A549 (cell line): ENCODE measurements around the gene MYT1. TPM values are rescaled to one million over a fixed set of nuclear protein-coding genes. Genes with fewer than 3 reads are reported as not detected.

Experiments
- ATAC-seq, 2 experiments: fragments of 200-7000 bp in 1 of 2; fragments of >200 bp in 1 of 2; cut with Nextera tagmentation in 1 of 2; cut with Tn5 transposase in 1 of 2; 3 replicates each; pipeline versions ENCODE4 v1.8.0 to v1.9.1; 2018 to 2020; ENCODE audit warnings: mild to moderate bottlenecking in 1 of 2, moderate library complexity in 1 of 2
- CTCF ChIA-PET: fragments of 300-600 bp; sonication (Branson Sonifier 250); formaldehyde crosslinking; extraction: SDS; loops from one replicate; lab custom pipeline; 2021; ENCODE audit warnings: antibody characterized with exemption, inconsistent platforms; lab: Yijun Ruan, JAX
- POLR2A ChIA-PET: fragments of 350-600 bp; formaldehyde crosslinking; extraction: SDS; loops from one replicate; lab custom pipeline; 2021; ENCODE audit warnings: antibody characterized with exemption, inconsistent platforms; lab: Yijun Ruan, JAX
- DNase-seq, 2 experiments: peaks; one replicate each; pipeline versions ENCODE4 v3.0.0 to v3.0.0-alpha.2; 2011 to 2016; ENCODE audit warnings: low read depth in 1 of 2, low spot score in 1 of 2
- FAIRE-seq: peaks from 2 replicates; lab custom pipeline; 2011; peaks lifted over from hg19 to GRCh38; lab: Jason Lieb, UNC
- H3K27ac ChIP-seq, 2 experiments: fragments of >200 bp; sonication (Bioruptor Twin); formaldehyde crosslinking; 3 replicates each; pipeline ENCODE4 v1.5.1; 2016 to 2017
- H3K4me1 ChIP-seq: fragments of >200 bp; sonication (Bioruptor Twin); formaldehyde crosslinking; 3 replicates; pipeline ENCODE4 v1.6.1; 2016
- H3K4me2 ChIP-seq: fragments of >200 bp; sonication (Bioruptor Twin); formaldehyde crosslinking; 3 replicates; pipeline ENCODE4 v1.6.1; 2016
- H3K4me3 ChIP-seq: fragments of >200 bp; sonication (Bioruptor Twin); formaldehyde crosslinking; 3 replicates; pipeline ENCODE4 v1.5.1; 2016
- H3K9me3 ChIP-seq: fragments of >200 bp; sonication (Bioruptor Twin); formaldehyde crosslinking; 3 replicates; pipeline ENCODE4 v1.6.1; 2016
- BHLHE40 ChIP-seq: IDR thresholded peaks from 2 replicates; pipeline ENCODE4 v1.6.1; 2012; ENCODE audit warnings: low read depth, low read length, inconsistent platforms
- CBX2 ChIP-seq: fragments of 200-600 bp; sonication (generic); IDR thresholded peaks from 2 replicates; pipeline ENCODE4 v1.6.1; 2016; ENCODE audit warnings: low read depth, mild to moderate bottlenecking, borderline replicate concordance
- CBX8 ChIP-seq: fragments of 200-600 bp; sonication (generic); IDR thresholded peaks from 2 replicates; pipeline ENCODE4 v1.6.1; 2016
- CEBPB ChIP-seq, 2 experiments: fragments of >200 bp in 1 of 2; sonication (Bioruptor Twin) in 1 of 2; formaldehyde crosslinking in 1 of 2; IDR thresholded peaks; 2 replicates each; pipeline ENCODE4 v1.6.1; 2012 to 2016
- CHD4 ChIP-seq: fragments of 200-600 bp; sonication (generic); IDR thresholded peaks from 2 replicates; pipeline ENCODE4 v1.6.1; 2016; ENCODE audit warnings: antibody characterized with exemption, mild to moderate bottlenecking, borderline replicate concordance
- EHMT2 ChIP-seq: fragments of 200-600 bp; sonication (generic); IDR thresholded peaks from 2 replicates; pipeline ENCODE4 v1.6.1; 2016; ENCODE audit warnings: antibody characterized with exemption, low read depth, mild to moderate bottlenecking, moderate library complexity
- ELK1 ChIP-seq: fragments of 150-350 bp; IDR thresholded peaks from 2 replicates; pipeline ENCODE4 v1.6.1; 2014; ENCODE audit warnings: low read depth, mild to moderate bottlenecking, low read length
- EP300 ChIP-seq, 2 experiments: fragments of >200 bp; sonication (Bioruptor Twin); formaldehyde crosslinking; IDR thresholded peaks; 2 replicates in 1 of 2; 3 replicates in 1 of 2; pipeline ENCODE4 v1.6.1; 2016 to 2017
- FOSB ChIP-seq: fragments of 250-450 bp; sonication (Bioruptor Pico); IDR thresholded peaks from 2 replicates; pipeline ENCODE4 v1.5.0; 2020; ENCODE audit warnings: mild to moderate bottlenecking, moderate library complexity
- FOSL2 ChIP-seq, 2 experiments: fragments of 450-650 bp in 1 of 2; fragments of >200 bp in 1 of 2; sonication (Bioruptor Twin) in 1 of 2; formaldehyde crosslinking; IDR thresholded peaks; 2 replicates each; pipeline versions ENCODE4 v1.5.0 to v1.6.1; 2016 to 2020; ENCODE audit warnings: mild to moderate bottlenecking in 1 of 2, moderate library complexity in 1 of 2
- GATA3 ChIP-seq: IDR thresholded peaks from 2 replicates; pipeline ENCODE4 v1.6.1; 2012; ENCODE audit warnings: borderline replicate concordance
- HEYL ChIP-seq: fragments of 250-450 bp; sonication (Bioruptor Pico); IDR thresholded peaks from 2 replicates; pipeline ENCODE4 v1.8.0; 2021; ENCODE audit warnings: mild to moderate bottlenecking, moderate library complexity
- HMGXB4 ChIP-seq: fragments of 250-450 bp; sonication (Bioruptor Pico); IDR thresholded peaks from 2 replicates; pipeline ENCODE4 v1.5.0; 2021; ENCODE audit warnings: mild to moderate bottlenecking, moderate library complexity, borderline replicate concordance
- HOXA7 ChIP-seq: fragments of 250-450 bp; sonication (Bioruptor Pico); IDR thresholded peaks from 2 replicates; pipeline ENCODE4 v1.5.0; 2020; ENCODE audit warnings: mild to moderate bottlenecking, moderate library complexity
- HOXB13 ChIP-seq: fragments of 250-450 bp; sonication (Bioruptor Pico); IDR thresholded peaks from 2 replicates; pipeline ENCODE4 v1.5.0; 2020; ENCODE audit warnings: low read depth, mild to moderate bottlenecking, moderate library complexity
- KDM5A ChIP-seq: fragments of 200-600 bp; sonication (generic); IDR thresholded peaks from 2 replicates; pipeline ENCODE4 v1.6.1; 2016; ENCODE audit warnings: antibody characterized with exemption, mild to moderate bottlenecking
- MAZ ChIP-seq: fragments of 150-350 bp; IDR thresholded peaks from 2 replicates; pipeline ENCODE4 v1.6.1; 2014; ENCODE audit warnings: antibody characterized with exemption, low read depth, low read length, borderline replicate concordance
- NR3C1 ChIP-seq: fragments of >200 bp; sonication (Bioruptor Twin); formaldehyde crosslinking; IDR thresholded peaks from 3 replicates; pipeline ENCODE4 v1.6.1; 2017
- PBX3 ChIP-seq: IDR thresholded peaks from 2 replicates; pipeline ENCODE4 v1.6.1; 2012
- PHF8 ChIP-seq: fragments of 200-600 bp; sonication (generic); IDR thresholded peaks from 2 replicates; pipeline ENCODE4 v1.6.1; 2016; ENCODE audit warnings: low read depth, mild to moderate bottlenecking, antibody characterized with exemption, moderate library complexity, borderline replicate concordance
- POLR2A ChIP-seq: IDR thresholded peaks from 2 replicates; pipeline ENCODE4 v1.6.1; 2012; ENCODE audit warnings: mild to moderate bottlenecking, low read length
- POLR2AphosphoS2 ChIP-seq: conservative IDR thresholded peaks from 2 replicates; pipeline ENCODE4 v1.6.1; 2012; ENCODE audit warnings: low read length, improper control_type of control experiment, inconsistent platforms
- RARB ChIP-seq: fragments of 250-450 bp; sonication (Bioruptor Pico); IDR thresholded peaks from 2 replicates; pipeline ENCODE4 v1.8.0; 2021; ENCODE audit warnings: mild to moderate bottlenecking, moderate library complexity
- RCOR1 ChIP-seq: fragments of 150-350 bp; IDR thresholded peaks from 2 replicates; pipeline ENCODE4 v1.6.1; 2014; ENCODE audit warnings: antibody characterized with exemption, low read length, low read depth
- RNF2 ChIP-seq: fragments of 200-600 bp; sonication (generic); IDR thresholded peaks from 2 replicates; pipeline ENCODE4 v1.6.1; 2016; ENCODE audit warnings: low read depth, mild to moderate bottlenecking, antibody characterized with exemption, moderate library complexity, borderline replicate concordance
- SMC3 ChIP-seq: fragments of >200 bp; sonication (Bioruptor Twin); formaldehyde crosslinking; IDR thresholded peaks from 3 replicates; pipeline ENCODE4 v1.6.1; 2018; ENCODE audit warnings: inconsistent platforms
- TFCP2L1 ChIP-seq: fragments of 250-450 bp; sonication (Bioruptor Pico); IDR thresholded peaks from 2 replicates; pipeline ENCODE4 v1.5.0; 2021; ENCODE audit warnings: mild to moderate bottlenecking
- TP53 ChIP-seq: fragments of 250-450 bp; sonication (Bioruptor Pico); IDR thresholded peaks from 2 replicates; pipeline ENCODE4 v1.5.0; 2021; ENCODE audit warnings: mild to moderate bottlenecking, moderate library complexity
- WGBS: methylation state at CpG from one replicate; pipeline ENCODE4 v1.1.6; 2017; ENCODE audit errors: missing lambda C conversion rate; 5-methylcytosine and 5-hydroxymethylcytosine counted together
- polyA plus RNA-seq, 4 experiments: library from polyadenylated mRNA; depleted of rRNA in 3 of 4; stranded (reverse); fragments of >200 nt; fragmentation: RNase III in 1 of 4; extraction: RNeasy Plus Mini Kit Qiagen cat#74134 plus additional on column Dnase treatment in 1 of 4; gene quantifications; 2 replicates in 3 of 4; 3 replicates in 1 of 4; pipeline ENCODE4 v1.2.3, GENCODE V29; 2011 to 2017
- TF ChIP-seq, protein P1 (sequence below): fragments of 450-650 bp; IDR thresholded peaks from 2 replicates; pipeline ENCODE4 v1.6.1; 2014; ENCODE audit warnings: antibody characterized with exemption

Gene MYT1
- polyA plus RNA-seq, 2 of the 4 experiments (the other 2 are of a cell fraction): 0.21 to 0.22 TPM

DNA sequence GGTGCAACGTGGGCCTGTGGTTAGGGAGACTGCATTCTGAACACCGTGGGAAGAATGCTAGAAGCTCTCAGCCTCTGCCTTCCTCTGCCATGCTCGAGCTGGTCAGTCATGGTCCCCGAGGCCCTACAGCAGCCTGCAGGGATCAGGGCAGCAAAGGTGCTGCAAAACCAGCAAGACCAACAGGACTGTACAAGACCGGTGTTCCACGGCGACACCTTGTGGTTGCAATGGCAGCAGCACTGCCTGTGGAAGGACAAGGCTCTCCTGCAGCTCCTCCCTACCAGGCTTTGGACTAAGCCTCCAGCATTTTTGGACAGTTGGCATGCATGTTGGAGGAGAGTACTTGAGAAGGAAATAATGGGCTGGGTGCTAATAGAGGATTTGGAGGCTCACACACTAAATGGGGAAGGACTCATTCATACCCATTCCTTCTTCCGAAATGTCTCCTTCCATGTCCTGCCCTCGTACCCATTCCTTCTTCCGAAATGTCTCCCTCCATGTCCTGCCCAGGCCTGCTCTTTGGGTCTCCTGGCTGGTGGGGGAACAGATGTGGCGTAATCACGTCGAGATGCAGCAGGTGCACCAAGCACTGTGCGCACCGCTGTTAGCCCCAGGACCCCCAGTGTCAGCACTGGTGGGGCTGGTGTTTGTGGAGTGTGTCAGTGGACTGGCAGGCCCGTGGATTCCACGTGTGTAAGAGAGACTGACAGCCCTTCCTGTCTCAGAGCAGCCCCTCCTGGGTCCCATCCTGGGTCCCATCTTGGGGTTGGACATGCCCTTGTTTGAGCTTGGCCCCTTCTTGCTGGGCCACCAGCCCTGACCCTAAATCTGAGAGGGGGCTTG is 18.6 kb upstream of the MYT1 start (continued):
- TF ChIP-seq HMGXB4 (no peak), RNF2 (no peak)

GRCh38 chr20:64146301-64146935 is 17.8 kb upstream of the MYT1 start:
- 44% methylated on average over 6 of the region's 7 CpGs for WGBS
- H3K9me3 ChIP-seq: peaks cover 20% of the 10 kb centered on the region
- POLR2A ChIA-PET: no interaction called here
- no peak overlapping the region for H3K27ac ChIP-seq
- no peaks in the 10 kb centered on the region for H3K4me1 ChIP-seq
- no peak for ATAC-seq
- no peak for FAIRE-seq
- CTCF ChIA-PET: interaction anchor here (0.6 to 1.3 kb wide), 2 partner anchors 25 to 70 kb away, joined by 3 read pairs; no protein-coding TSS in a partner anchor
- DNase-seq: no peak
- no peak for TF ChIP-seq NR3C1
- TF ChIP-seq FOSL2 (IDR thresholded peaks at IDR 0.05): no peak
- TF ChIP-seq FOSL2 (CRISPR knock-in tag; IDR thresholded peaks at IDR 0.05): no peak
- no peak for TF ChIP-seq MAZ
- no peak for TF ChIP-seq FOSB (CRISPR knock-in tag)
- TF ChIP-seq CBX8: no peak
- TF ChIP-seq HOXB13 (CRISPR knock-in tag): no peak
- no peak for TF ChIP-seq RNF2
- TF ChIP-seq BHLHE40: no peak
- no peak for TF ChIP-seq EHMT2
- no peak for TF ChIP-seq HMGXB4
- TF ChIP-seq PHF8: no peak
- TF ChIP-seq POLR2A: no peak
- no peak for TF ChIP-seq RARB (CRISPR knock-in tag)
- TF ChIP-seq POLR2AphosphoS2: no peak
- TF ChIP-seq HOXA7: no peak
- no peak overlapping the region for H3K4me3 ChIP-seq
- no peak overlapping the region for H3K4me2 ChIP-seq

DNA sequence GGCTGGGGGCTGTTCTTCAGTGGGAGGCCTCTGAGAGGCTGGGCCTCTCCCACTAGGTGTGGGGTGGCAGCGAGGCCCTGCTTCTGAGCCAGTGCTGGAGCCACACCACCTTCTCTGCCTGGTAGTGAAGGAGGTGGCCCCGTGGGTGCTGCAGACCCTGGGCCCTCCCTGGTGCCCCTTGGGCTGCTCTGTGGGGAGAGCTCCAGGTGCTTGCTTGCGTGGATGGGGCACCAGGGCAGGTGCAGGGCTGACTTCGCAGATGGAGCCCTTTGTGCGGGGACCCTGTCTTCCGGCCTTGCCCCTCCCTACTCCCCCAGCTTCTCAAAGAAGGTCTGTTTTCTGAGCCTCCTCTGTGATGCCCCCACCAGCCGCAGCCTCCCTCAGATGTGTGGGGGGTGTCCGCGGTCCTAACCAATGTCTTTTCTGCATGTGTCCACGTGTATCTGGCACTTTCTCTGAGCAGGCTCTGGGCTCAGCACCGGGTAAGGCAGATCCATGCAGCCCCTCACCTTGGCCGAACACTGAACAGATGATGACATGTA is 17.2 kb upstream of the MYT1 start:
- Histone ChIP-seq H3K4me3 (no peak overlapping the region), H3K4me1 (no peaks in the 10 kb centered on the region), H3K4me2 (no peak overlapping the region), H3K27ac (no peak overlapping the region), H3K9me3 (peaks cover 20% of the 10 kb centered on the region)
- 44% methylated on average over 12 of the region's 12 CpGs for WGBS
- no peak for FAIRE-seq
- no peak for TF ChIP-seq EP300 (IDR thresholded peaks at IDR 0.05)
- no peak for TF ChIP-seq KDM5A
- TF ChIP-seq CHD4: no peak
- TF ChIP-seq GATA3: no peak
- no peak for TF ChIP-seq TP53 (CRISPR knock-in tag)
- TF ChIP-seq HEYL (CRISPR knock-in tag): no peak
- no peak for TF ChIP-seq RCOR1
- no peak for TF ChIP-seq PBX3
- TF ChIP-seq, protein P1, sequence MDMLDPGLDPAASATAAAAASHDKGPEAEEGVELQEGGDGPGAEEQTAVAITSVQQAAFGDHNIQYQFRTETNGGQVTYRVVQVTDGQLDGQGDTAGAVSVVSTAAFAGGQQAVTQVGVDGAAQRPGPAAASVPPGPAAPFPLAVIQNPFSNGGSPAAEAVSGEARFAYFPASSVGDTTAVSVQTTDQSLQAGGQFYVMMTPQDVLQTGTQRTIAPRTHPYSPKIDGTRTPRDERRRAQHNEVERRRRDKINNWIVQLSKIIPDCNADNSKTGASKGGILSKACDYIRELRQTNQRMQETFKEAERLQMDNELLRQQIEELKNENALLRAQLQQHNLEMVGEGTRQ: no peak
- TF ChIP-seq CBX2: no peak
- TF ChIP-seq CEBPB (IDR thresholded peaks at IDR 0.05): no peak
- no peak for TF ChIP-seq TFCP2L1 (CRISPR knock-in tag)
- TF ChIP-seq POLR2AphosphoS2: no peak
- no peak for TF ChIP-seq SMC3
- TF ChIP-seq ELK1: no peak
- DNase-seq: no peak
- ATAC-seq: no peak
- ChIA-PET POLR2A (no interaction called here), CTCF (interaction anchor here (1.3 kb wide), 1 partner anchor 25 kb away, joined by 3 read pairs; no protein-coding TSS in a partner anchor)
